Fibroblast of the conjunctiva (primary cell): ENCODE measurements around the gene FOSB.

Source experiments
- DNase-seq: peaks from one replicate; pipeline ENCODE4 v3.0.0-alpha.2; 2010; ENCODE audit warnings: low read depth

FOSB gene

GRCh38 chr19:45524575-45525129 lies 56.9 kb downstream of the FOSB start:
- no peak for DNase-seq
